CD4-positive, CD25-positive, alpha-beta regulatory T cell (primary cell): ENCODE measurements around the gene SPRED2. TPM values are rescaled to one million over a fixed set of nuclear protein-coding genes. Genes with fewer than 3 reads are reported as not detected.

Source experiments
- ATAC-seq, 2 donors: fragments of 150-1000 bp; cut with Tn5 transposase; one replicate each; pipeline ENCODE4 v1.10.0; 2021; ENCODE audit warnings: low read depth in 2 of 2, moderate number of reproducible peaks in 2 of 2, moderate library complexity in 1 of 2
- DNase-seq, 3 donors: peaks; one replicate each; pipeline versions ENCODE4 v3.0.0 to v3.0.0-alpha.2; 2012 to 2022; ENCODE audit warnings: mixed read lengths in 1 of 3
- H3K27ac ChIP-seq: one replicate; pipeline ENCODE4 v1.7.0; 2013; ENCODE audit warnings: mild to moderate bottlenecking, low read length; ENCODE audit not compliant: insufficient read depth, poor library complexity, severe bottlenecking
- H3K27me3 ChIP-seq: one replicate; pipeline ENCODE4 v1.7.0; 2013; ENCODE audit warnings: low read length; ENCODE audit not compliant: control insufficient read depth, insufficient read depth
- H3K36me3 ChIP-seq: one replicate; pipeline ENCODE4 v1.7.0; 2013; ENCODE audit warnings: mild to moderate bottlenecking, low read length, moderate library complexity; ENCODE audit not compliant: control insufficient read depth, insufficient read depth
- H3K4me1 ChIP-seq: 2 replicates; pipeline ENCODE4 v1.7.0; 2013; ENCODE audit warnings: mild to moderate bottlenecking, low read length; ENCODE audit not compliant: insufficient read depth, control insufficient read depth, poor library complexity, severe bottlenecking
- H3K4me3 ChIP-seq: one replicate; pipeline ENCODE4 v1.7.0; 2013; ENCODE audit warnings: low read depth, mild to moderate bottlenecking, low read length, moderate library complexity
- H3K9me3 ChIP-seq, 2 experiments: 1 replicate in 1 of 2; 2 replicates in 1 of 2; pipeline ENCODE4 v1.7.0; 2013; ENCODE audit warnings: low read length in 2 of 2, mild to moderate bottlenecking in 1 of 2, moderate library complexity in 1 of 2; ENCODE audit not compliant: control insufficient read depth in 2 of 2
- H3K27ac Mint-ChIP-seq, 3 donors: one replicate each; pipeline ENCODE4 v1.8.0; 2020 to 2022; ENCODE audit warnings: mild to moderate bottlenecking in 3 of 3, mixed read lengths in 3 of 3, moderate library complexity in 2 of 3
- H3K27me3 Mint-ChIP-seq: one replicate; pipeline ENCODE4 v1.8.0; 2022; ENCODE audit warnings: mild to moderate bottlenecking, mixed read lengths
- H3K36me3 Mint-ChIP-seq: one replicate; pipeline ENCODE4 v1.8.0; 2020; ENCODE audit warnings: mixed read lengths
- H3K4me1 Mint-ChIP-seq, 4 donors: one replicate each; pipeline ENCODE4 v1.8.0; 2020 to 2022; ENCODE audit warnings: mixed read lengths in 4 of 4, mild to moderate bottlenecking in 1 of 4
- H3K4me3 Mint-ChIP-seq, 4 donors: one replicate each; pipeline ENCODE4 v1.8.0; 2020 to 2022; ENCODE audit warnings: mild to moderate bottlenecking in 4 of 4, mixed read lengths in 4 of 4, moderate library complexity in 3 of 4
- H3K9me3 Mint-ChIP-seq, 7 donors: one replicate each; pipeline ENCODE4 v1.8.0; 2020 to 2022; ENCODE audit warnings: mixed read lengths in 7 of 7, mild to moderate bottlenecking in 3 of 7, moderate library complexity in 2 of 7
- polyA plus RNA-seq, 4 donors: library from polyadenylated mRNA; unstranded; fragments of 300-500 nt; fragmentation: Illumina TruSeq; gene quantifications; one replicate each; pipeline ENCODE4 v1.2.3, GENCODE V29; 2021
- total RNA-seq: library from RNA; stranded (reverse); gene quantifications from one replicate; pipeline ENCODE4 v1.2.3, GENCODE V29; 2022

SPRED2 gene
- total and polyA plus RNA-seq, 5 donors from 2014 or later = 0.23 to 6.3 (median 1.1) TPM

DNA sequence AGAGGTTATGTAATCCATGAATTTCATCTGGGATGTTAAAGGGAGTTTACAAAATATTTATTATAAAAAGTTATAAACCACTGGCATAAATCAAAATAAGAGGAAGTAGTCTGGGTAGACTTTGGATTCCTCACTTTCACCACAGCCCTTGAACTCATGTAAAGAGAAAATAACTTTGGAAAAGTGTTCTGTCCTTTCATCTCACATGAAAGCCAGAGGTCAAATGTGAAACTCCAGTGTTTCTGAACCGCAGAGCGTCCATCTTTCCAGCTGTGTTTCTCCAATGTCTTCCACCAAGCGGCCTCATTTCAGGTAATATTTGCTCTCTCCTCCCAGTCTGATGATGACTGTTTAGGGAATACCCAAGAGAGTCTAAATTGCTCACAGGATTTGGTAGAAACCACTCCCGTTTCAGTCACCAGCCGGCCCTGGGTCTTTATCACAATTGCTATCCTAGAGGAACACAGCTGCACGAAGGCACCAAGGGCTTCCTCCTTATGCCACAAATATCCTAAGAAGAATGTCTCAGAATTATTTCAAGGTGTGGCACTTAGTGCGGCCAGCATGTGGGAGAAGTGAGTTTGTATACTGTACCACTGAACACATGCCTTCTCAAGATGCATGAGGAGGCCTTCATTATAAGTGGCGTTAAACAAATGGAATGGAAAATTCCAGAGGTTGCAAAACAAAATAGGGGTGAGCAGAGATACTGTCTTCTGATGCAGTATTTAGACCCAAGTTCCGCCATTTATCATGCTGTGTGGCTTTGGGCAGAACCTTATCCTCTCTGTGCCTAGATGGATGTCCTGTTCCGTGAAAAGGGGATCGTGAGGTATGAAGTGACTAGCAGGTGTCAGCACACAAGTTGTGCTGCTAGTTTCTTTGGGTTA, 140.9 kb downstream of the SPRED2 start:
- Histone ChIP-seq H3K9me3 (no peaks in the 10 kb centered on the region), H3K36me3 (no peaks in the 10 kb centered on the region), H3K4me1 (no peaks in the 10 kb centered on the region), H3K27ac (no peak overlapping the region), H3K4me3 (no peak overlapping the region), H3K27me3 (no peaks in the 10 kb centered on the region)
- Mint-ChIP-seq H3K9me3 (no peaks in the 10 kb centered on the region), H3K36me3 (no peaks in the 10 kb centered on the region), H3K27ac (peak overlapping the region in 1 of 3 donors; percentile 36), H3K4me1 (peaks cover 0 to under 1% (median 0%) of the 10 kb centered on the region in 4 donors), H3K4me3 (no peak overlapping the region), H3K27me3 (peaks cover 12% of the 10 kb centered on the region)
- ATAC-seq (no peak), DNase-seq (no peak)

GRCh38 chr2:65287364-65287763, 145.0 kb downstream of the SPRED2 start:
- no peaks in the 10 kb centered on the region for H3K4me1 Mint-ChIP-seq
- ATAC-seq (no peak), DNase-seq (no peak)
- Histone ChIP-seq H3K4me1 (no peaks in the 10 kb centered on the region), H3K36me3 (no peaks in the 10 kb centered on the region), H3K27ac (no peak overlapping the region), H3K4me3 (no peak overlapping the region), H3K27me3 (no peaks in the 10 kb centered on the region), H3K9me3 (no peaks in the 10 kb centered on the region)
- H3K9me3 Mint-ChIP-seq = no peaks in the 10 kb centered on the region
- H3K36me3 Mint-ChIP-seq = no peaks in the 10 kb centered on the region
- H3K4me3 Mint-ChIP-seq = no peak overlapping the region
- no peak overlapping the region for H3K27ac Mint-ChIP-seq
- H3K27me3 Mint-ChIP-seq = peaks cover 10% of the 10 kb centered on the region

GRCh38 chr2:65282477-65283053, 149.8 kb downstream of the SPRED2 start:
- Mint-ChIP-seq H3K27me3 (peaks cover 4% of the 10 kb centered on the region), H3K4me1 (peaks cover 0 to 13% (median 9%) of the 10 kb centered on the region in 4 donors), H3K4me3 (no peak overlapping the region), H3K36me3 (no peaks in the 10 kb centered on the region), H3K27ac (no peak overlapping the region), H3K9me3 (no peaks in the 10 kb centered on the region)
- H3K27ac ChIP-seq = no peak overlapping the region
- ATAC-seq (no peak), DNase-seq (no peak)
- no peaks in the 10 kb centered on the region for H3K36me3 ChIP-seq
- no peaks in the 10 kb centered on the region for H3K27me3 ChIP-seq
- H3K4me3 ChIP-seq = no peak overlapping the region
- H3K4me1 ChIP-seq = peaks cover 4% of the 10 kb centered on the region
- no peaks in the 10 kb centered on the region for H3K9me3 ChIP-seq

GRCh38 chr2:65281627-65282351, 150.6 kb downstream of the SPRED2 start:
- DNase-seq (no peak), ATAC-seq (no peak)
- Mint-ChIP-seq H3K27me3 (no peaks in the 10 kb centered on the region), H3K36me3 (no peaks in the 10 kb centered on the region), H3K4me1 (peaks cover 0 to 13% (median 10%) of the 10 kb centered on the region in 4 donors), H3K4me3 (no peak overlapping the region), H3K9me3 (no peaks in the 10 kb centered on the region), H3K27ac (no peak overlapping the region)
- Histone ChIP-seq H3K36me3 (no peaks in the 10 kb centered on the region), H3K27me3 (no peaks in the 10 kb centered on the region), H3K4me1 (peaks cover 4% of the 10 kb centered on the region), H3K27ac (no peak overlapping the region), H3K9me3 (no peaks in the 10 kb centered on the region), H3K4me3 (no peak overlapping the region)

DNA sequence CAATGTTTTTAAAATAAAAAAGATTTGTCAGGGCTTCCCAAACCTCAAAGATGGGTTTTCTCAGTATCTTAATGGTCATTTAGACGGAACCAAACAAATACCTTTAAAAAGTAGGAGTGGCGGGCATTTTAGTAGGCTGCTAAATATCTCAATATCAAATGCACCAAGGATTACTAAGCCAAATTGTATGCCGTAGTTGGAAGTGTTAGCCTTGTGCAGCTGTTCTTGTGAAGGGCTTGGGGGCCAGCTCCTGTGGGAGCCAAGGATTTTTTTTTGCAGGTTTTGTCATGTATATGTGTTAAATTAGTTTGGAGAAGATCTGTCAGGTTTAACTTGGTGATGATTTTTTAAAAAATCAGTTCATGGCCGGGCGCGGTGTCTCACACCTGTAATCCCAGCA, 152.6 kb downstream of the SPRED2 start:
- ATAC-seq (no peak), DNase-seq (no peak)
- H3K27me3 ChIP-seq = no peaks in the 10 kb centered on the region
- H3K4me1 Mint-ChIP-seq = peaks cover 0 to 14% (median 12%) of the 10 kb centered on the region in 4 donors
- no peaks in the 10 kb centered on the region for H3K27me3 Mint-ChIP-seq
- peaks cover 4% of the 10 kb centered on the region for H3K4me1 ChIP-seq
- H3K36me3 ChIP-seq = no peaks in the 10 kb centered on the region
- H3K9me3 Mint-ChIP-seq = no peaks in the 10 kb centered on the region
- H3K36me3 Mint-ChIP-seq = no peaks in the 10 kb centered on the region
- H3K4me3 ChIP-seq = no peak overlapping the region
- no peaks in the 10 kb centered on the region for H3K9me3 ChIP-seq
- H3K27ac Mint-ChIP-seq = no peak overlapping the region
- no peak overlapping the region for H3K4me3 Mint-ChIP-seq
- H3K27ac ChIP-seq = no peak overlapping the region

DNA sequence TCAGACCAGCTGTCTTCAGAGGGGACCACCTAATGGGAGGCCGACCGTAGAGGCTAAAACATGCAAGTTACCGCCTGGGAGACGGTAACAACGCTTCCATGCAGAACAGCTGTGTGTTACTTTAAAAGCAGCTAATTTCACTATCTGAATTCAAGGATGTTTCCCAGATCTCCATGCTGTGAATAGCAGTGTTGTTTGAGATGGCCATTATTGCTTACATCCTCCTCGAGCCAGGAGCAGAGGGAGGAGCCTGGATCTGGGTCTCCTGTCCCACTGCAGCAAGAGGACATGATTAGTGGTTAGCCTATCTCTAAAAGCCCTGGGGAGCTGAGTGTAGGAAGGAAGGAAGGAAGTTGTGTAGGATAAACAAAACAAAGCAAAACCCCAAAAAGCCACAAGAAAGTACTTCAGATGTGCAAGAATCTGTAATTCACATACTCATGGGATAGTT, 153.8 kb downstream of the SPRED2 start:
- Histone ChIP-seq H3K27me3 (no peaks in the 10 kb centered on the region), H3K4me3 (no peak overlapping the region), H3K9me3 (no peaks in the 10 kb centered on the region), H3K36me3 (no peaks in the 10 kb centered on the region), H3K27ac (no peak overlapping the region), H3K4me1 (peaks cover 4% of the 10 kb centered on the region)
- no peaks in the 10 kb centered on the region for H3K27me3 Mint-ChIP-seq
- H3K27ac Mint-ChIP-seq = no peak overlapping the region
- no peaks in the 10 kb centered on the region for H3K36me3 Mint-ChIP-seq
- ATAC-seq (no peak), DNase-seq (peak in 1 of 3 donors; percentile 24)
- H3K4me3 Mint-ChIP-seq = no peak overlapping the region
- peaks cover 0 to 14% (median 12%) of the 10 kb centered on the region in 4 donors for H3K4me1 Mint-ChIP-seq
- no peaks in the 10 kb centered on the region for H3K9me3 Mint-ChIP-seq

- Histone ChIP-seq H3K9me3 (no peaks in the 10 kb centered on the region), H3K27me3 (no peaks in the 10 kb centered on the region), H3K36me3 (peaks cover 4% of the 10 kb centered on the region), H3K27ac (no peak overlapping the region), H3K4me3 (no peak overlapping the region), H3K4me1 (peaks cover 4% of the 10 kb centered on the region)
- Mint-ChIP-seq H3K9me3 (no peaks in the 10 kb centered on the region), H3K4me1 (peaks cover 0 to 14% (median 12%) of the 10 kb centered on the region in 4 donors), H3K27ac (no peak overlapping the region), H3K36me3 (no peaks in the 10 kb centered on the region), H3K4me3 (no peak overlapping the region), H3K27me3 (no peaks in the 10 kb centered on the region)
- ATAC-seq (no peak), DNase-seq (no peak)
Measured at GRCh38 chr2:65277791-65278483, 154.5 kb downstream of the SPRED2 start.
